Right lobe of liver (tissue), 6 donors: ENCODE measurements around the gene ZNF362. TPM values are rescaled to one million over a fixed set of nuclear protein-coding genes. Genes with fewer than 3 reads are reported as not detected.
A peak's percentile ranks its signal among the peaks of the same experiment; 100 is the strongest.

Experiments used
- ATAC-seq, 4 donors: fragments of 200-7000 bp; cut with Tn5 transposase; one replicate each; pipeline ENCODE4 v1.9.1; 2020; ENCODE audit warnings: mild to moderate bottlenecking in 4 of 4, moderate library complexity in 4 of 4
- DNase-seq, 3 donors: peaks; one replicate each; pipeline ENCODE4 v3.0.0-alpha.2; 2020
- H3K27ac ChIP-seq, 3 donors: fragments of 200-600 bp; one replicate each; pipeline ENCODE4 v1.8.0; 2022
- H3K27me3 ChIP-seq, 2 donors: fragments of 200-600 bp; one replicate each; pipeline ENCODE4 v1.8.0; 2022
- H3K36me3 ChIP-seq, 4 donors: fragments of 200-600 bp; sonication (generic) in 1 of 4; one replicate each; pipeline versions ENCODE4 v1.5.1 to v1.8.0; 2017 to 2022; ENCODE audit warnings: control low read depth in 1 of 4
- H3K4me1 ChIP-seq, 4 donors: fragments of 200-600 bp; sonication (generic) in 1 of 4; one replicate each; pipeline versions ENCODE4 v1.5.1 to v1.8.0; 2017 to 2022; ENCODE audit warnings: control low read depth in 1 of 4
- H3K4me3 ChIP-seq, 3 donors: fragments of 200-600 bp; one replicate each; pipeline ENCODE4 v1.8.0; 2022
- H3K9me3 ChIP-seq, 4 donors: fragments of 200-600 bp; sonication (generic) in 1 of 4; one replicate each; pipeline versions ENCODE4 v1.5.1 to v1.8.0; 2017 to 2022; ENCODE audit warnings: control low read depth in 1 of 4
- POLR2A ChIP-seq: fragments of 450-650 bp; IDR thresholded peaks from one replicate; pipeline ENCODE4 v1.6.1; 2017; ENCODE audit warnings: antibody characterized with exemption, mild to moderate bottlenecking
- WGBS: methylation state at CpG from one replicate; pipeline ENCODE4 v1.1.6; 2018; ENCODE audit warnings: low coverage, low lambda C conversion rate; ENCODE audit not compliant: insufficient coverage; ENCODE audit errors: missing lambda C conversion rate; 5-methylcytosine and 5-hydroxymethylcytosine counted together
- intact Hi-C, 2 donors: fragments of 100-400 bp; cut with DNase I; formaldehyde crosslinking; loops; one replicate each; pipeline versions ENCODE4 v1.11.2 to v1.14.1; 2022
- total RNA-seq, 6 experiments: library from RNA; depleted of rRNA in 2 of 6; stranded (reverse); fragments of >200 nt in 2 of 6; fragmentation: NEBNext Ultra II Directional in 3 of 6; extraction: Animal tissue kit (Norgen Biotek cat#: 25700) in 3 of 6; gene quantifications; one replicate each; pipeline versions ENCODE4 v1.1.0 to v1.2.4, GENCODE V29; 2016 to 2023
- TF ChIP-seq, protein P1 (sequence below), 4 donors: fragments of 200-600 bp in 3 of 4; fragments of 450-650 bp in 1 of 4; IDR thresholded peaks; one replicate each; pipeline versions ENCODE4 v1.5.1 to v1.8.0; 2016 to 2022; ENCODE audit warnings: antibody characterized with exemption in 4 of 4, mild to moderate bottlenecking in 2 of 4
- donor health status: DM: no; HTN: yes; CAD: no.
- donor health status: DM: no; HTN: no; CAD: no.
- donor health status: DM: no; HTN: no; CAD: no.
- donor health status: DM: no; HTN: yes; CAD: no.
- donor health status: DM: no; HTN: yes; CAD: no.

ZNF362 gene
- total RNA-seq, 6 experiments from 2014 or later: 3.4 to 8.4 (median 7.0) TPM

DNA sequence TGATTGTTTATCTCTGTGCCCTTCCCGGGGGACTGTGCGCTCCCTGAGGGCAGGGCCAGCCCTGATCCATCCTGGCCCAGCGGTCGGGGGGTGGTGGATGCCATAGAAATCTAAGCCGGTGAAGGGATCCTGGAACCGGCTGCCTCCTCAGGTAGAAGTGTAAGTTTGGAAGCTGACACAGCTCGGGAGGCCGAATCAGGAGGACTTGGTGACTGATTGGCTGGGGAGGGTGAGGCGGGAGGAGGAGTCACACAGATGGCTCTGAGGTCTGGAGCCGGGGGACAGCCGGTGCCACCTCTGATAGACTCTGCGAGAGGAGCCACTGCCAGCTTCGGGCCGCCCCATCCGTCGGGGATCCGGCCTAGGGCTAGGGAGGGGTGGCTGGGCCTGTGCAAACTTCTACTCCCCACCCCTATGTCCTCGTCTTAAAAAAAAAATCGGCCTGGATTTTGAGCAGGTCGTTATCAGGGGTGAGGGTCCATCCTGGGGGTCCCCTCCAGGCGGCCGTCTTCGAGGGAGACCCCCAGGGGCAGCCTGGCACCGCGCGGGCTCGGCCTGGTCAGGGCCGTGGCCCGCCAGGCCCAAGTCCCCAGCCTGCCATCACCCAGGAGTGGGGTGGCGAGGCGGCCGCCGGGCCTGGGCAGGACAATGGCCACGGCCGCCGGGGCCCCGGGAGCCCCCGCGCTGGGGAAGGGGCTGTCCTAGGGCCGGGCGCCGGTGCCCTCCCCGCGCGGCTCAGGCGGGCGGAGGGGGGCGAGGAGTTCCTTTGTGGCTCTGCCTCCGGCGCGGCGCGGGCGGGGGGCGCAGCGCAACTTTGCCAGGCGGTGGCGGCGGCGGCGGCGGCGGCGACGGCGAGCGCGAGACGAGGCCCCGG, 708 bp upstream of the ZNF362 start:
- TF ChIP-seq POLR2A: peak; percentile 93
- TF ChIP-seq, protein P1, sequence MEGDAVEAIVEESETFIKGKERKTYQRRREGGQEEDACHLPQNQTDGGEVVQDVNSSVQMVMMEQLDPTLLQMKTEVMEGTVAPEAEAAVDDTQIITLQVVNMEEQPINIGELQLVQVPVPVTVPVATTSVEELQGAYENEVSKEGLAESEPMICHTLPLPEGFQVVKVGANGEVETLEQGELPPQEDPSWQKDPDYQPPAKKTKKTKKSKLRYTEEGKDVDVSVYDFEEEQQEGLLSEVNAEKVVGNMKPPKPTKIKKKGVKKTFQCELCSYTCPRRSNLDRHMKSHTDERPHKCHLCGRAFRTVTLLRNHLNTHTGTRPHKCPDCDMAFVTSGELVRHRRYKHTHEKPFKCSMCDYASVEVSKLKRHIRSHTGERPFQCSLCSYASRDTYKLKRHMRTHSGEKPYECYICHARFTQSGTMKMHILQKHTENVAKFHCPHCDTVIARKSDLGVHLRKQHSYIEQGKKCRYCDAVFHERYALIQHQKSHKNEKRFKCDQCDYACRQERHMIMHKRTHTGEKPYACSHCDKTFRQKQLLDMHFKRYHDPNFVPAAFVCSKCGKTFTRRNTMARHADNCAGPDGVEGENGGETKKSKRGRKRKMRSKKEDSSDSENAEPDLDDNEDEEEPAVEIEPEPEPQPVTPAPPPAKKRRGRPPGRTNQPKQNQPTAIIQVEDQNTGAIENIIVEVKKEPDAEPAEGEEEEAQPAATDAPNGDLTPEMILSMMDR (IDR thresholded peaks at IDR 0.05): no peak
- Histone ChIP-seq H3K9me3 (no peaks in the 10 kb centered on the region), H3K36me3 (no peaks in the 10 kb centered on the region), H3K4me3 (peak overlapping the region; percentile 41 to 62 (median 59)), H3K4me1 (peaks cover 0 to 19% (median 8%) of the 10 kb centered on the region in 4 donors), H3K27ac (peak overlapping the region; percentile 84 to 95 (median 88)), H3K27me3 (no peaks in the 10 kb centered on the region)
- WGBS: 0% methylated on average over 3 of the region's 70 CpGs
- DNase-seq (peak; percentile 86 to 91 (median 90)), ATAC-seq (peak; percentile 80 to 92 (median 88))
- intact Hi-C loops: no loop called here

DNA sequence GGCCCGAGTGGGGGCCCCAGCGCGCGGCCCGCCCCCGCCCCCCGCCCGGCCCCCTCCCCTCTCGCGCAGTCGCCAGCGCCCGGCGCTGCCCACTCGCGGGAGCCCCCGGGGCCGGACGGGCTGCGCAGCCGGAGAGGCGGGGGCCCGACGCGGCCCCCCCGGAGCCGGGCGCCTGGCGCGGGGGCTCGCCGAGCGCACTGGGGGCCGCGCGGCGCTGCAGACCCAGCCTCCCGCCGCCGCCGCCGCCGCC, 146 bp upstream of the ZNF362 start:
- intact Hi-C loops: no loop called here
- H3K4me1 ChIP-seq: peaks cover 0 to 19% (median 8%) of the 10 kb centered on the region in 4 donors
- no peaks in the 10 kb centered on the region for H3K27me3 ChIP-seq
- ATAC-seq: no peak
- H3K36me3 ChIP-seq: no peaks in the 10 kb centered on the region
- 0% methylated on average over 1 of the region's 43 CpGs for WGBS
- H3K9me3 ChIP-seq: no peaks in the 10 kb centered on the region
- peak overlapping the region in 1 of 3 donors; percentile 88 for H3K27ac ChIP-seq
- H3K4me3 ChIP-seq: peak overlapping the region in 1 of 3 donors; percentile 62
- TF ChIP-seq, protein P1 (IDR thresholded peaks at IDR 0.05): no peak
- TF ChIP-seq POLR2A: no peak
- no peak for DNase-seq

DNA sequence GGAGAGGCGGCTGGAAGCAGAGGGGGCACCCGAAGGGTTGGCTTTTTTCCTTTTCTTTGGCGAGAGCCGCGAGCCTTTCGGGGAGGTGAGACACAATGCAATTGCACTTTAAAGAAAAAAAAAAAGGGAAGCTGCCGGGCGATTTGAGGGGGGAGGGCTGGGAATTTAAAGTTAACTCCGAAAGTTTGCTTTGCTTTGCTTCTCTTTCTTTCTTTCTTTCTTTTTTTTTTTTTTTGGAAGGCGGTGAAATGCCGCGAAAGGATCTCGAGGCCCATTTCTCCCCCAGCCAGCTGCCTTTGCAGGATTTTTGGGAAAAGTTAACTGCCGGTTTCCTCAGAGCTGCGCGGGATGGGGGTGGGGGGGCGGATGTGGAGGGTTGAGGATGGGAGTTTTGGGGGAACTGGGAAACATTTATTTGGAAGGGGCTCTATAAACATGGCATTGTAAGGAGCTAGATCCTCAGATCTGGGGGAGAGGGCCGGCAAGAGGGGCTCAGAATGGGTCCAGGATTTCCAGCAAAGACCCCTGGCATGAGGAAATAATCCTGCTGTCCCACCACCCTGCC, 997 bp downstream of the ZNF362 start:
- Histone ChIP-seq H3K4me1 (peaks cover 0 to 19% (median 8%) of the 10 kb centered on the region in 4 donors), H3K27me3 (no peaks in the 10 kb centered on the region), H3K27ac (peak overlapping the region; percentile 59 to 88 (median 84)), H3K4me3 (peak overlapping the region; percentile 30 to 62 (median 56)), H3K36me3 (no peaks in the 10 kb centered on the region), H3K9me3 (no peaks in the 10 kb centered on the region)
- intact Hi-C loops: no loop called here
- WGBS: 0% methylated on average over 18 of the region's 18 CpGs
- ATAC-seq (peak in 1 of 4 donors; percentile 1), DNase-seq (no peak)
- TF ChIP-seq, protein P1 (IDR thresholded peaks at IDR 0.05): no peak
- TF ChIP-seq POLR2A: no peak

GRCh38 chr1:33257772-33258712, 1.8 kb downstream of the ZNF362 start:
- Histone ChIP-seq H3K4me1 (peaks cover 0 to 19% (median 8%) of the 10 kb centered on the region in 4 donors), H3K27me3 (no peaks in the 10 kb centered on the region), H3K9me3 (no peaks in the 10 kb centered on the region), H3K4me3 (peak overlapping the region; percentile 30 to 62 (median 56)), H3K27ac (peak overlapping the region; percentile 59 to 88 (median 84)), H3K36me3 (no peaks in the 10 kb centered on the region)
- intact Hi-C loops: no loop called here
- DNase-seq (peak; percentile 43 to 72 (median 67)), ATAC-seq (peak; percentile 23 to 55 (median 36))
- 17% methylated on average over 9 of the region's 19 CpGs for WGBS
- TF ChIP-seq, protein P1 (IDR thresholded peaks at IDR 0.05): no peak
- no peak for TF ChIP-seq POLR2A
